Epithelial cell of proximal tubule (primary cell): ENCODE data around the gene CELSR1. TPM values are rescaled to one million over a fixed set of nuclear protein-coding genes. Genes with fewer than 3 reads are reported as not detected.

Experiments used
- DNase-seq: peaks from one replicate; pipeline ENCODE4 v3.0.0-alpha.2; 2011; ENCODE audit warnings: low read depth
- H3K4me3 ChIP-seq: 2 replicates; pipeline ENCODE4 v1.5.1; 2011; ENCODE audit warnings: low read depth, mild to moderate bottlenecking, low read length
- total RNA-seq: library from RNA; depleted of rRNA; stranded (reverse); fragments of >200 nt; gene quantifications from 2 replicates; pipeline ENCODE4 v1.2.3, GENCODE V29; 2015
- TF ChIP-seq, protein P1 (sequence below): conservative IDR thresholded peaks from 2 replicates; pipeline ENCODE4 v1.5.1; 2012; ENCODE audit warnings: low read depth, mild to moderate bottlenecking, low read length

The CELSR1 gene
- total RNA-seq, 1 donor from 2014 or later, result 85.0 TPM

DNA sequence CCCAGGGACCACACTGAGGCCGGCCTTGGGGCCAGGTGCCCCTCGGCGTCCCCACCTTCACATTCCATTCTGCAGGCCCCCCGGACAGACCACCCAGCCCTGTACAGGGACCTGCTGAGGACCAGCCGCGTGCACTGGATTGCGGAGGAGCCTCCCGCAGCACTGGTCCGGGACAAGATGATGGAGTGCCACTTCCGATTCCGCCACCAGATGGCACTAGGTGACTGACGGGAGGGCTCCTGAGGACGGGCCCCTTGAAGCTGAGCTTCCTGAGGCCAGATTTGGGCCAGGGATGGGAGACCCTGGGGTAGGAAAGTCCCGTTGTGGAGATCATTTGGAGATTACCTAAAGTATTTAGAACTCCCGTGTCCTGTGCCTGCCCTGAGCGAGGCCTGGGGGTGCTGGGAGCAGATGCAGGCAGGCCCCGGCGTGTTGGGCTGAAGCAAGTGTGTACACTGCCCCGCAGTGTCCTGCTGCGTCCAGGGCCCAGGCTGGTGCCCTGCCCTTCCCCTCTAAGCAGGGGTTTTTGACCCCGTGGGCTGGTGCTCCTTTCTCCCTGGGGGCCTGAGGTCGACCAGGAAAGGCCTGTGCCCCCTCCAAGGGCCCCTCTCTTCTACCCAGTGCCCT is 181.9 kb downstream of the CELSR1 start:
- DNase-seq, result no peak
- TF ChIP-seq, protein P1, sequence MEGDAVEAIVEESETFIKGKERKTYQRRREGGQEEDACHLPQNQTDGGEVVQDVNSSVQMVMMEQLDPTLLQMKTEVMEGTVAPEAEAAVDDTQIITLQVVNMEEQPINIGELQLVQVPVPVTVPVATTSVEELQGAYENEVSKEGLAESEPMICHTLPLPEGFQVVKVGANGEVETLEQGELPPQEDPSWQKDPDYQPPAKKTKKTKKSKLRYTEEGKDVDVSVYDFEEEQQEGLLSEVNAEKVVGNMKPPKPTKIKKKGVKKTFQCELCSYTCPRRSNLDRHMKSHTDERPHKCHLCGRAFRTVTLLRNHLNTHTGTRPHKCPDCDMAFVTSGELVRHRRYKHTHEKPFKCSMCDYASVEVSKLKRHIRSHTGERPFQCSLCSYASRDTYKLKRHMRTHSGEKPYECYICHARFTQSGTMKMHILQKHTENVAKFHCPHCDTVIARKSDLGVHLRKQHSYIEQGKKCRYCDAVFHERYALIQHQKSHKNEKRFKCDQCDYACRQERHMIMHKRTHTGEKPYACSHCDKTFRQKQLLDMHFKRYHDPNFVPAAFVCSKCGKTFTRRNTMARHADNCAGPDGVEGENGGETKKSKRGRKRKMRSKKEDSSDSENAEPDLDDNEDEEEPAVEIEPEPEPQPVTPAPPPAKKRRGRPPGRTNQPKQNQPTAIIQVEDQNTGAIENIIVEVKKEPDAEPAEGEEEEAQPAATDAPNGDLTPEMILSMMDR, result peak; percentile 79

DNA sequence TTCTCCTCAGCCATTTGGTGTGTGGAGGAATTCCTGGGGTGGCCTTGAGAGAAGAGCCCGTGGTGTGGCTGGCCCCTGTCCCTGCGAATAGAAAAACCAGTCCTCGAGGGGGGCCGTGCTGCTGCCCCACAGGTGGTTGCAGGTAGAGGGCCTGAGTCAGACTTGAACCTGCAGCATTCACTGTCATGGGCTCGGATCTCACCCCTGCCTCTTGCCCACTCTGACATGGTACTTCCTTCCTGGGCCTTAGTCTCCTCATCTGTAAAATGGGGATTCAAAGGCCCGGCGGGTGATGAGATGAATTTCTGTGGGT is 182.5 kb downstream of the CELSR1 start:
- no peak for DNase-seq
- TF ChIP-seq, protein P1, result no peak
- H3K4me3 ChIP-seq, result no peak overlapping the region

More for the DNA sequence above, 181.9 kb downstream of the CELSR1 start:
- H3K4me3 ChIP-seq, result no peak overlapping the region

DNA sequence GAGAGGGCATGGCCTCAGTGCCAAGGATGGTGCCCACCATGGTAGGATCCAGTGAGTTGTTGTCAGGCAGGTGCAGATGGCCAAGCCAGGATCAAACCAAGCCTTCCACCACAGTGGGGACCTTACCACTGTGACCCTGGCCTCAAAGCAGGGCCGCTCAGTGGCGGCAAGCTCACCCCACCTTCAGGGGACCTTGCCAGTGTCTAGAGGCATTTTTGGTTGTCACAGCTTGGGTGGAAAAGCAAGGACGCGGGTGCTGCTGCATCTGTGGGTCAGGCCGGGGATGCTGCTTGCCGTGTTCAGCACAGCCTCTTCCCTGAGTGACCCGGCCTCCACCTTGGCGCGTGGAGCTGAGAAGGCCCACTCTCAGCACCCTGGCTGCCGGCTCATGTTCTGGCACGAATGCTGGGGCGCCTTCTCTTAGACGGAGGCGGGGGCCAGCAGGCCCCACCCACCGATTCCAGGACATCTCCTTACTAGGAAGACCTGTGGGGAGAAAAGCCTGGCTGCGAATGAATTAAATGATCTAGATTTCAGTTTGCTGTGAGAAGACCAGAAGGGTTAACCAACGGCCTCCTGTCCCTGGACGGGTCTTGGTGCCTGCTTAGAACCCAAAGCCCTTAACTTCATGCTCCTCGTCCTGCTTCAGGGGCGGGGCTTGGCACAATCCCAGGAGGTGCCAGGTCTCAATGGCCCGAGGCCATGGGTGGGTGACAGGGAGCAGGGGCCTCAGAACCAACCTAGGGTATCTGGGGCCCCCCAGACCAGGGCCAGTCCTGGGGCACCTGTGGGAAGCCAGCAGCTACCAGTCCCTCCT is 183.0 kb downstream of the CELSR1 start:
- TF ChIP-seq, protein P1, result no peak
- H3K4me3 ChIP-seq, result no peak overlapping the region
- DNase-seq, result no peak

DNA sequence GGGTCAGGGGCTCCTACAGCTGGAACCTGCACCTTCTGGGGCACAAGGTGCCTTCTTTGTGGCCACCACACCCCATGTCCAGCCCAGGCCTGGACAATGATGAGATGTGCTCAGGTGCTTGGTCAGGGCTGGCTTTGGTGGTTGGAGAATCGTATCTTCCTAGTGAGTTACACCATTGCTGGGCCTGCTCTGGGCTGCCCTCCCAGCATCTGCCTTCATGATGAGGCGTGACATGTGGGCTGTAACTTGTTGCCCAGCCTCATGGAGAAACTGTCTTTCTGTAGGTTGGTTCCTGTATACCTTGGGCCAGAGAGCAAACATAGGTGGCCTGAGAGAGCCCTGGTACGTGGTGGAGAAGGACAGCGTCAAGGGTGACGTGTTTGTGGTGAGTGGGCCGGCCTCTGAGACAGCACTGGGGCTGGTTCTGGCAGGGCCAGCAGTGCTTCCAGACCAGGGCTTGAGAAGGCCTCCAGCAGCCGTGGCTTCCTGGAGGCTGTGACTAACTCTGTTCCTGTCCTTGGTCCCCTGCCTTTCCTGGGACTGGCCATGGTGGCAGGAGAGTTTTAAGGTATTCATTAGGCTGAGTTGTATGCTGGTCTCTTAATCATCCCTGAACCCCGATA is 183.8 kb downstream of the CELSR1 start:
- TF ChIP-seq, protein P1, result no peak
- no peak for DNase-seq

DNA sequence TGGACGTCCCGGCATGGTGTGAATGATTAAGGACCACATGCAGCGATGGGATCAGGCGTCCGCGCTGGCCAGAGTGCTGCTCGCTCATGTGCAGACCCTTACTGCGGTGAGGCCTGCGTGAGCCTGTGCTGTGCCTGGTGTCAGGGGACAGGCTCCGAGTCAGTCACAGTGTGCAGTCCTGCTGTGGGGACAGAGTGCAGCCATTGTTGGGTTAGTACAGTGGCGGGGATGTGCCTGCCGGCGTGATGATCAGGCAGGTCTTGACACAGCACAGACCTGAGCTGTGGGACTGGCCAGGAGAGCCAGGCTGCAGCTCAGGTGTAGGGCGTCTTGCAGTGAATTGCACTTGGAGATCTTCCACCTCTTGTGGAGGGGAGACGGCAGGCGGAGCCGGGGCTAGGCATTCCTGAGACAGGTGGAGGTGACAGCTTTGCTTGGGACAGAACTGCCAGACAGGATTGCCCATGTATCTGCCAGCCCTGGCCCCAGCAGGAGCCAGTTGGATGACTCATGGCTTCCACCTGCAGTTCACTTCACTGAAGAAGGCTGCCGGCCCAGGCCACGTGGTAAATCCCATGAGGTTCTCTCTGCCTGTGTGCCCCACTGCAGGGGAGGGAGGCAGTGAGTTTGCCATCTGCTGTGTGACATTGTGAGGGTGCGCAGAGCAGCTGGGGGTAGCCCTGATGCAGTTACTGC is 184.6 kb downstream of the CELSR1 start:
- no peak overlapping the region for H3K4me3 ChIP-seq
- TF ChIP-seq, protein P1, result no peak
- DNase-seq, result no peak

More for the DNA sequence above, 183.8 kb downstream of the CELSR1 start:
- H3K4me3 ChIP-seq, result no peak overlapping the region

DNA sequence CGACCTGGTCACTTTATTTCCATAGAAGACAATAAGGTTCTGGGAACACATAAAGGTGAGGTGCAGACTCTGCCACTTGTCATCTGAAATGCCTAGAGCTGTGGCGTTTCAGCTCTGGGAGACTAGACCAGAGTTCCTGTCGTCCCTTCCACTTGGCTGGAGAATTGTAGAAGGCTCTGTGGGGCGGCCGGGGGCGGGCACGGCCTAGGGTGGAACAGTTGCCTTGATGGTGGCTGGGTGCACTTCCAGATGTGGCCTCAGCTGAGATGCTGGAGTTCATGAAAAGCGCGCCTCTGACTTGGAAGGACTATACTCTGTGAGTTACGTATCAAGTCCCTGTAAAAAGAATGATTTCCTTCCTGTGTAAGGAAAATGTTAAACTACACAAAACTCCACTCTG is 185.1 kb downstream of the CELSR1 start:
- no peak for DNase-seq
- H3K4me3 ChIP-seq, result no peak overlapping the region
- TF ChIP-seq, protein P1, result no peak
